Retinal pigment epithelial cell (primary cell): ENCODE data around the gene TEN1.

ENCODE experiments used
- DNase-seq: peaks from one replicate; pipeline ENCODE4 v3.0.0-alpha.2; 2010; ENCODE audit warnings: low read depth
- H3K4me3 ChIP-seq: 2 replicates; pipeline ENCODE4 v1.5.1; 2011; ENCODE audit warnings: mild to moderate bottlenecking, low read length, control low read depth, moderate library complexity
- TF ChIP-seq, protein P1 (sequence below): conservative IDR thresholded peaks from 2 replicates; pipeline ENCODE4 v1.5.1; 2011; ENCODE audit warnings: low read depth, low read length, control low read depth, inconsistent platforms

TEN1 gene

DNA sequence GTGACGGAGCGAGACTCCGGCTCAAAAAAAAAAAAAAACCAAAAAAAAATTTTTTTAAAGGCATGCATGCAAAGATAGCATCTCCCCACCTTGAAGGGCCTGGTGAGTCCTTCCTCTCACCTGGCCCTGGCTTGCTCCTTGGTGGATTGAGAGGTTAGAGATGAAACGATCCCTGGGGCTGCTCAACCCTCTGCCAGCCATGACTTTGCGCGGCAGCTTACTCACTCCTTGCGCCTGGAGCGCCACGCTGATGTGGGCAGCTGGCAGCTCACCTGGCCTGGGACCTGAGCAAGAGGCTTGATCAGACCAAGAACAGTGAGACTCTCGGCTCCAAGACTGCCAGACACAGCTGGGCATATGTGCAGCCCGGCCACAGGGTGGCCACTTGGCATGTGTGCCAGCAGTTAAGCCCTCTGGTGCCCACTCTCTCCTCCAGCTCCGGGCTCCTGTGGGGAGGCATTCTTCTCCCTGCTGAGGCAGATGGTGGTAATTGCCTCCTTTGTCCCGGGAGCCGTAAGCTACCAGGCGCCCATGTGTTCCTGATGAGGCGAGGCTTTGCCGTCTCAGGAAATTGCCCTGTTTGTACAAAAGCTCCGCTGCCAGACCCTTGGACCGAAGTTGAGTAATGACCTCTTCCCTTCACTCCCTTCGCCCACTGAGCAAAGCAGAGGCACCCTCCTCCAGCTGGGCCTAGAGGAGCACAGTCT lies 53.2 kb downstream of the TEN1 start:
- TF ChIP-seq, protein P1, sequence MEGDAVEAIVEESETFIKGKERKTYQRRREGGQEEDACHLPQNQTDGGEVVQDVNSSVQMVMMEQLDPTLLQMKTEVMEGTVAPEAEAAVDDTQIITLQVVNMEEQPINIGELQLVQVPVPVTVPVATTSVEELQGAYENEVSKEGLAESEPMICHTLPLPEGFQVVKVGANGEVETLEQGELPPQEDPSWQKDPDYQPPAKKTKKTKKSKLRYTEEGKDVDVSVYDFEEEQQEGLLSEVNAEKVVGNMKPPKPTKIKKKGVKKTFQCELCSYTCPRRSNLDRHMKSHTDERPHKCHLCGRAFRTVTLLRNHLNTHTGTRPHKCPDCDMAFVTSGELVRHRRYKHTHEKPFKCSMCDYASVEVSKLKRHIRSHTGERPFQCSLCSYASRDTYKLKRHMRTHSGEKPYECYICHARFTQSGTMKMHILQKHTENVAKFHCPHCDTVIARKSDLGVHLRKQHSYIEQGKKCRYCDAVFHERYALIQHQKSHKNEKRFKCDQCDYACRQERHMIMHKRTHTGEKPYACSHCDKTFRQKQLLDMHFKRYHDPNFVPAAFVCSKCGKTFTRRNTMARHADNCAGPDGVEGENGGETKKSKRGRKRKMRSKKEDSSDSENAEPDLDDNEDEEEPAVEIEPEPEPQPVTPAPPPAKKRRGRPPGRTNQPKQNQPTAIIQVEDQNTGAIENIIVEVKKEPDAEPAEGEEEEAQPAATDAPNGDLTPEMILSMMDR, result peak; percentile 20
- H3K4me3 ChIP-seq, result no peak overlapping the region
- no peak for DNase-seq

DNA sequence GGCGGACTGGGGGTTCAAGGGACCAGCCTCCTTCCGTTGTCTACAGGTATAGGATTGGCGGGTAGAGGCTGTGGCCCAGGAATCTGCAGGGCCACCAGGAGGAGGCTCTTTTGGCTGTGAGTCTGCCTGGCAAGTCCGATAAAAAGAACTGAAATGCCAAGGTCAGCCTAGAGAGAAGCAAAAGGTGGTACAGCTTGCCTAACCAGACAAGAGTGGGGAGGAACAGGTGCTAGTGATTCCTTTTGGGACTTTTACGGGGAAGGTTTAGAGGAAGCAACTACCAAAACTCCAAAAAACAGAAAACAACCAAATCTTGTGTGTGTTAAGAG lies 53.7 kb downstream of the TEN1 start:
- no peak overlapping the region for H3K4me3 ChIP-seq
- no peak for DNase-seq
- TF ChIP-seq, protein P1, result no peak

- no peak for DNase-seq
- H3K4me3 ChIP-seq, result no peak overlapping the region
- TF ChIP-seq, protein P1, result no peak
Observed at GRCh38 chr17:76033139-76033538, 54.1 kb downstream of the TEN1 start.

DNA sequence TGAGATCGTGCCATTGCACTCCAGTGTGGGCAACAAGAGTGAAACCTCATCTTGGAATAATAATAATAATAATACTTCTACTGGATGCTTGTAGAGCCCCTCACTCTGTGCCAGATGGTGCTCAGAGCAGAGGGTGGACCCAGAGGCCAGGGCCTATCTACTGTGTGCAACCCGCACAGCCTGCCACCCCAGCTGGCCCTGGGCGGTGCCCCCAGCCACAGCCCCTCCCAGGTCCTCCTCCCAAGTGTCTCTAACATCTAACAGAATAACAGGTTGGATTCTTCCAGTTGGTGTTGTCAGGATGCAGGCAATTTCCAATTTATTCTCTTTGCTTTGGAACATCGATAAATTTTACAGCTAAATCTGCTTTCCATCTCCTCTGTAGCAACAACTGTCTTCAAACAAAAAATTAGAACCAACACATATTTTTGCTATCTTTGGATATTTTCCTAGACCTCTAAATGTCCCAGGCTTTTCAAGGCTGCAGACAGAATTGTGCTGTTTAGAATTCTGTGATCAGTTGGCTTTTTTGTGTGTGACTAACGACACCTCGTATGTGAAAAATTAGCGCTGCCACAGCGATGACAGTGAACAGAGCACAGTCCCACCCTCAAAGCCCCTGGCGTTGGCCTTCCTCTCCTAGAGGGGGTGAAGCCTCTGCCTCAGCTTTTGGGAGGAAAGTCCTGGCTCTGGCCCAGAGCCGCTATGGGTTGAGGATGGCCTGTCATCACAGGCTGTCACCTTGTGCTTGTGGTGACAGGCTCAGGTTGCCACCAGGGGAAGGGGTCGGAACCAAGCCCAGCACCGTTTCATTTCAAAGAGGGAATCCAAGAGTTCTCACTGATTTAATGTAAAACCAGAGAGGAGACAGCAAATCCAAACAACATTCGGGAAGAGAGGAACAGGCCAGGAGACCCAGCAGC lies 55.6 kb downstream of the TEN1 start:
- no peak overlapping the region for H3K4me3 ChIP-seq
- DNase-seq, result no peak
- TF ChIP-seq, protein P1, result no peak

GRCh38 chr17:76036497-76037261 lies 57.6 kb downstream of the TEN1 start:
- DNase-seq, result no peak
- TF ChIP-seq, protein P1, result no peak
- H3K4me3 ChIP-seq, result no peak overlapping the region

- DNase-seq, result no peak
- H3K4me3 ChIP-seq, result no peak overlapping the region
- TF ChIP-seq, protein P1, result no peak
Observed at GRCh38 chr17:76038050-76038449, 59.0 kb downstream of the TEN1 start.
